NCI-H1048 (cell line): Measurements from ENCODE around the gene ARHGAP1.
"Not testable (repeated sequence)": the region's sequence is repeated elsewhere in the genome, so short reads cannot be mapped to it uniquely, and the experiment has no call there.

ENCODE experiments used
- DNase-seq: peaks from one replicate; lab custom pipeline; 2025; lab: John Stamatoyannopoulos, UW

The ARHGAP1 gene

DNA sequence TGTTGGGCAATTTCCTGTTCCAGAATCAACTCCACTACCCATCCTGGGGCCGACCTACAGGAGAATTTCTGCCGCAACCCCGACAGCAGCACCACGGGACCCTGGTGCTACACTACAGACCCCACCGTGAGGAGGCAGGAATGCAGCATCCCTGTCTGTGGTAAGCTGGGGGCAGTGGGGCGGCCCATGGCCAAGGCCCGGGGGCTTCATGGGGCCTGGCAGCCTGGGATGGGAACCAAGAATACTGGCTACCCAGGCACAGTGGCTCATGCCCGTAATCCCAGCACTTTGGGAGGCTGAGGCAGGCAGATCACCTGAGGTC lies 22.9 kb upstream of the ARHGAP1 start:
- no peak for DNase-seq

DNA sequence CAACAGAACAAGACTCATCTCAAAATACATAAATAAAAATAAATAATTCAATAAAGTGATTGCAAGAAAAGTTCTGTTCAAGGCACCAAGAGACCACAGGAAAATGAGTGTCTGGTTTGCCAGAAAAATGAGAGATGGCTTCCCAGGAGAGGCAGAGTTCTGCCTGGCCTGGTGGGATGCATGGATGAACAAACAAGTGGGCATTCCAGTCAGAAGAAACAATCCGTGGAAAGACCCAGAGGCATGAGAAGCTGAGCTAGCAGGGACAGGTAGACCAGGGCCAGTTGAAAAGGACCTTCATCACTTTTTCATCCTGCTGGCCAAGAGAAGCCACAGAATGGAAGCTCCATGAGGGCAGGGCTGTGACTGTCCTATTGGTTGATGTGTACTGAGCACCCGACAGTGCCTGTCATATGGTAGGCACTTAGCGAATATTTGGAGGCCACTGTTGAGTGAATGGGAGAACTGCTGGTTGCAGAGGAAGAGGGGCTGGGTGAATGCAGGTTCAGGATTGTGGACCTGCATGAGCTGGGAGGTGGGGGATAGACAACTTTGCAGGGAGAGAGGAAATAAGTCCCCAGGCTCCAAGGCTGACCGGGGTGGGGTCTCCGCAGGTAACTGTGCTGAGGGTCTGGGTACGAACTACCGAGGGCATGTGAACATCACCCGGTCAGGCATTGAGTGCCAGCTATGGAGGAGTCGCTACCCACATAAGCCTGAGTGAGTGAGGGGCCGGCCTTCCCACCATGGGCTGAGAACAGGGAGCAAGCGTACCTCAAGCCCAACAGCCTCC lies 22.3 kb upstream of the ARHGAP1 start:
- DNase-seq, result no peak

DNA sequence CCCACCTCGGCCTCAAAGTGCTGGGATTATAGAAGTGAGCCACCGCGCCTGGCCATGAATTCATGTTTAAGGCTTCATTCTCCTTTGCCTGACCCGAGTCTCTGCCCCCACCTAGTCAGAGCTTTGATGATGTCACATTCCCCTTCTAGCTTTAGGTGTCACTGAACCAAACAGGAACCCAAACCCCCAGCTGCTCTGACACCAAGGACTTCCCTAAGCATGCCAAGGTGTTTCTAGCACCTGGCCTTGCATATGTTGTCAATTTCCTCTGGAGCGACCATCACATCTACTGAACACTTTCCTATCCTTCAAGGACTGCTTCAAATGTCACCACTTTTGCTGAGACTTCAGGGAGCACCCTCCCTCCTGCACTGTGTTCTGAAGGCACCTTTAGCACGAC lies 20.9 kb upstream of the ARHGAP1 start:
- DNase-seq, result no peak

DNA sequence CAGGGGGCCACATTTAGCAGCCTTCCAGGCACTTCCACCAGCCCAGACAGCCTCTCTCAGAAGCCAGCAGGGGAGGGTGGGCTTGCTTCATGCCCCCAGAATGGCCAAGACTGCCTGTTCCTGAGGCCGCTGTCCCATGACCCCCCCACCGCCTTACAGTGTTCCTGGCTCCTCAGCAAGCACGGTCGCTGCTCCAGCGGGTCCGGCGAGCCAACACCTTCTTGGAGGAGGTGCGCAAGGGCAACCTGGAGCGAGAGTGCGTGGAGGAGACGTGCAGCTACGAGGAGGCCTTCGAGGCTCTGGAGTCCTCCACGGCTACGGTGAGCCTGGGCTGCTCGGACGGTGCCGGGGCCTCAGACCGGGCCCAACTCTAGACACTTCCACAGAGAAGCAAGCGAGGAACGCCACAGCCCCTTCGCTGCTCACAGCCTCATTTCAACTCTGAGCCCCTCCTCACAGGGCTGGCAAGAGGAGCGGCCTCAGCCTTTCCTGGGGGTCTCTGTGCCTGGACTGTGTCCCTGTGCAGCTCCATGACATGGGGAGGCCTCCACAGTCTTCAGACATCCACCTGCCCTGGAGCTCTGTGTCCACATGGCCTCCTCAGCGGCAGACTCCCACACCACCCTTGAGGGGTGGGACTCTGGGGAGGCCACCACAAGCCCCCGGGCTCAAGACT lies 19.3 kb upstream of the ARHGAP1 start:
- no peak for DNase-seq

DNA sequence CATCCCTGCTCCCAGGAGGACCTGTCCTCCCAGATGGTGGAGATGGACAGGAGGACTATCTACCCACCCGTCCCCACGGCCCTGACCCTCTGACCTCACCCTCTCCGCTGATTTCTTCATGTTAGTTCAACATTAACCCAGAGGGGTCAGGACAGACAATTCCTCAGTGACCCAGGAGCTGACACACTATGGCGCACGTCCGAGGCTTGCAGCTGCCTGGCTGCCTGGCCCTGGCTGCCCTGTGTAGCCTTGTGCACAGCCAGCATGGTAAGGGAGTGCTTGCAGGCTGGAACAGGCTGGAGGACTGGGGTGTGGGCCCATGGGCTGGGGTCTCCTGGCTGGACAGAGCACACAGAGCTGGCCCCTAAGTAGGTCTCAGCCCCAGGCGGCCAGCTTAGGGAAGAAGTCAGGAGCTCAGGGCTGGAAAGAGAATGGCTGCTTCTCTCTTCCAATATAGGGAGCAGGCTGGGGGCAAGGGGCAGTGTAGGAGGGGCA lies 18.7 kb upstream of the ARHGAP1 start, which contains the start of gene F2:
Gene F2, plus strand, starts transcription at position 166 of the 495 bp plus-strand sequence. Its CDS starts 23 bp downstream, at position 189.
- no peak for DNase-seq

DNA sequence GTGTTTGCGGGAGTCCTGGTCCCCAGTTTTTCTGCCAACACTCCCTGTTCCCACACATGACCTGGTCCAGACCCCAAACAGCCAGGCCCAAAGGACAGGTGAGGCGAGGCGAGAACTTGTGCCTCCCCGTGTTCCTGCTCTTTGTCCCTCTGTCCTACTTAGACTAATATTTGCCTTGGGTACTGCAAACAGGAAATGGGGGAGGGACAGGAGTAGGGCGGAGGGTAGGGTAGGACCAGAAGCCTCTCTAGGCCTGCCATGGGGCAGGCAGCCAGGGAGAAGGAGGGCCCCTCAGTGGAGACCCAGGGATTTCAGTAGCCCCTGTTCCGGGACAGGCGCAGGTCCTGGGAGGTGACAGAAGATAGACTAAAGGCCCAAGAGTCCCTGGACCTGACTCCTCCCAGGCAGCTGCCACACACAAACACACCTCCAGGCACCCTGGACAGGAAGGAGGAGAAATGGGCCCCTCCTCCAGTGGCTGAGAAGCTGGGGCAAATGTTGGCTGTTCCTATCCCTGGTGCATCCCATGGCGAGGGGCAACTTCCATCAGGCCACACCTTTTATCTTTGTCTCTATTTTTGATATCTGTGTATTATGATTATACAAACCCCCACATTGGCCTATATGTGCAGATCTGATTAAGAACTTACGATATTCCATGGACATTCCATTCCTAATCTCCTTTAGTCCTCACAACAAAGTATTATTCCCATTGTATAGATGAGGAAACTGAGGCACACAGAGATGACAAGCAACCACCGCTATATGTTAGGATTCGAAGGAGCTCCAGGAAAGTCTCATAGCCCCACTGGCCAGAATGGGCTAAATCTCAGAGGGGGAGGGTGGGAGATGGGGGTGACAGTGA lies 18.0 kb upstream of the ARHGAP1 start:
- no peak for DNase-seq

DNA sequence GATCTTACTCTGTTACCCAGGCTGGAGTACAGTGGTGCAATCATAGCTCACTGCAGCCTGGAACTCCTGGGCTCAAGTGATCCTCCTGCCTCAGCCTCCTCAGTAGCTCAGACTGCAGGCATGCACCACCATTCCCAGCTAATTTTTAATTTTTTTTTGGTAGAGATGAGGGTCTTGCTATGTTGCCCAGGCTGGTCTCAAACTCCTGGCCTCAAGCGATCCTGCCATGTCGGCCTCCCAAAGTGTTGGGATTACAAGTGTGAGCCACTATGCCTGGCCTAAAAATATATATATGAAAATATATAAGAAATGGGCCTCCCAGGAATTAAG lies 17.4 kb upstream of the ARHGAP1 start:
- not testable (repeated sequence) for DNase-seq

DNA sequence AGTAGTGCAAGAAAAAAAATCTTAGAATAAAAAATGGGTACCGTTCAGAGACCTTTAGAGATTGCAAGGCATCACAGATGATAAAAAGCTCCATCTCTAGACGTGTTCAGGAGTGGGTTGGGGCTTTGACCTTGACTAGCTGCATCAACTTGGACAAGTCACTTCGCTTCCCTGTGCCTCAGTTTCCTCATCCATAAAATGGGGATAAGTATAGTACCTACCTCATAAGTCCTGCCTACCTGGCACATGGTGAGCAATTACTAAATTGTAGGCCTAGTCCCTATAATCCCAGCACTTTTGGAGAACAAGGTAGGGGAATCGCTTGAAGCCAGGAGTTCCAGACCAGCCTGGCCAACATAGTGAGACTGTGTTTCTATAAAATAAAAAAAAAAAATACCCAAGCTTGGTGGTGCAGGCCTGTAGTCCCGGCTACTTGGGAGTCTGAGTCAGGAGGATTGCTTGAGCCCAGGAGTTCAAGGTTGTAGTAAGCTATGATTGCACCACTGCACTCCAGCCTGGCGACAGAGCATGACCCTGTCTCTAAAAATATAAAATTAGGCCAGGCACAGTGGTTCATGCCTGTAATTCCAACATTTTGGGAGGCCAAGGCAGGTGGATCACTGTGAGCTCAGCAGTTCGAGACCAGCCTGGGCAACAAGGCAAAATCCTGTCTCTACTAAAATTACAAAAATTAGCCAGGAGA lies 12.6 kb upstream of the ARHGAP1 start:
- no peak for DNase-seq

DNA sequence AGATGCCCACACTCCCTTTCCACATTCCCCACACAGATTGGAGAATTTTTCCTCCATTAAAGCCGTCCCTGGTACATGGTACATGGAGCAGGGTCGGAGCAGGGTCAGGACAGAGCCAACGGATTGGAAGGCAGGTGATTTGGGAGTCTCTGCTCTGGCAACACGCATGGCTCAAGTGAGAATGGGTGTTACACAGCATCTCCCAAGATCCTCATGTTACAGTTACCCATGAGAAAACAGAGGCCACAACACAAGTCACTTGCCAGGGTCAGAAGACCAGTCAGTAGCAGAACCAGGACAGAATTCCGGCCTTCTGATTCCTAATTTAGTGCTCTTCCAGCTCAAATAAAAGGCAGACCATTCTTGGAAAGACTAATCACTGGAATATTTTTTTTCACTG lies 10.9 kb upstream of the ARHGAP1 start:
- DNase-seq, result no peak

DNA sequence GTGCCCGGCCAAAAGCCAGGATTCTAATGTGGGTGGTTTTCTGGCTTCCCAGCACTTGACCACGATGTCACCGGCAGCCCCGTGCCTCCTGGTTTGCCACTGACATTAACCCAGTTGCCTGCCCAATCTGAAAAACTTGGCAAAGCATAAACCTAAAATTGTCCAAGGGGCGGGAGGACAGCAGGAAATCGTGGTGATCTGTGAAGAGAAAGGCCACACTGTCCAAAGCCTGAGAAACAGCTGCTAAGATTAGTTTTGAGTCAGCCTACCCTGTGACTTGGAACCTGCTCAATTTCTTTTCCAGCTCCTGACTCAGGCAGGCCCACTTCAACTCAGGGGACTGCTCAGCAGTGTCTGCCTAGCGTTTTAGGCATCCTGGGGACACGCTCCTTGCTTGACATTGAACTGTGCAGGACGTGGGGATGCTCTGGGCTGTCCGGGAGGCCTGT lies 10.4 kb upstream of the ARHGAP1 start:
- DNase-seq, result no peak

DNA sequence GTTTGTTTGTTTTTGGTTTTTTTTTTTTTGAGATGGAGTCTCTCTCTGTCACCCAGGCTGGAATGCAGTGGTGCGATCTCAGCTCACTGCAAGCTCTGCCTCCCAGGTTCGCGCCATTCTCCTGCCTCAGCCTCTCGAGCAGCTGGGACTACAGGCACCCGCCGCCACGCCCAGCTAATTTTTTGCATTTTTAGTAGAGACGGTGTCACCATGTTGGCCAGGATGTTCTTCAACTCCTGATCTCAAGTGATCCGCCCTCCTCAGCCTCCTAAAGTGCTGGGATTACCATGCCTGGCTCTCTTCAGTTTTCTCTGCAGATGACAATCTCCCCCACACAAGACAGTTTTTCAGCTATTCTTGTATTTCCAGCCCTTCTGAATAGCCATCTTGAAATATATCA lies 8.9 kb upstream of the ARHGAP1 start:
- DNase-seq, result not testable (repeated sequence)

DNA sequence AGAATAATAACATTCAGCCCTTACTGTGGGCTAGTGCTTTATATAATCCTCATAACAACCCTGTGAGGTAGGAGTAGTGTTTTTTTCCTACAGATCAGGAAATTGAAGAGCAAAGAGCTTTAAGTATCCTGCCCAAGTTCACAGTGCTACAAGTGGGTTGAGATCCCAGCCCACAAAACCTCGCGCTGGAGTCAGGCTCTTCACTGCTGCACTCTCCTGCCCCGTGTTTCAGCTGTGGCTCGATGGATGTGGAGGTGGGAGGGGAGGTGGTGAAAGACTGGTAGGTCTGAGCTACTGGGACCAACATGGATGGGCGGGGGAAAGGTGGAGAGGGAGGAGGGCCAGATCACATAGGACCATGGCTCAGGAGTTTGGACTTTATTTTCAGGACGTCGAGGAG lies 6.5 kb upstream of the ARHGAP1 start:
- no peak for DNase-seq

DNA sequence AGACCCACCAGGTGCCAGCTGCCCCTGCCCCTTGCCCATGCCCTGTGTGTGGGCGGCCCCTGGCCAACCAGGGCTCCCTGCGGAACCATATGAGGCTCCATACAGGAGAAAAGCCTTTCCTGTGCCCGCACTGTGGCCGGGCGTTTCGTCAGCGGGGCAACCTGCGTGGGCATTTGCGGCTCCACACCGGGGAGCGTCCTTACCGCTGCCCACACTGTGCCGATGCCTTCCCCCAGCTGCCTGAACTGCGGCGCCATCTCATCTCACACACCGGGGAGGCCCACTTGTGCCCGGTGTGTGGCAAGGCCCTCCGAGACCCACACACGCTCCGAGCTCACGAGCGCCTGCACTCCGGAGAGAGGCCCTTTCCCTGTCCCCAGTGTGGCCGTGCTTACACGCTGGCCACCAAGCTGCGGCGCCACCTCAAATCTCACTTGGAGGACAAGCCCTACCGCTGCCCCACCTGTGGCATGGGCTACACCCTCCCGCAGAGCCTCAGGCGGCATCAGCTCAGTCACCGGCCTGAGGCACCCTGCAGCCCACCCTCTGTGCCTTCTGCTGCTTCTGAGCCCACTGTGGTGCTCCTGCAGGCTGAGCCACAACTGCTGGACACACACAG lies 4.8 kb upstream of the ARHGAP1 start:
- no peak for DNase-seq

DNA sequence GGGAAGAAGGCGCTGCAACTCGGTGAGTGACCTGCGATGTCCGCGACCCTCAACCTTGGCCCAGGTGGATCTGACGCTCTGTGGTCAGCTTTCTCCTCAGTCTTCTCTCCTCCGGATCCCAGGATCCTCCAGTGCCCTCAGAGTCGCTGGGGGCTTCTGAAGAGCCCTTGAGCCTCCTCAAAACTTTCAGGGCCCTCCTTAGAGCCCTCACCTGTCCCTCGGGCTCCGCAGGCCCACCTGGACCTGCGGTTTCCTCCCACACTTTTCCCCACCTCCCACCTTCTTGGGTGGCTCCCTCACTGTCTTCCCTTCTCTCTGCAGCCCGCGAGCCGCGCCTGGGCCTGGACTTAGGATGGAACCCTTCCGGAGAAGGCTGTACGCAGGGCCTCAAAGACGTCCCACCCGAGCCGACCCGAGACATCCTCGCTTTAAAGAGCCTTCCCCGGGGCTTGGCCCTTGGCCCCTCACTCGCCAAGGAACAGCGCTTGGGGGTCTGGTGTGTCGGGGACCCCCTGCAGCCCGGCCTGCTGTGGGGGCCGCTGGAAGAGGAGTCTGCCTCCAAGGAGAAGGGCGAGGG lies 747 bp upstream of the ARHGAP1 start:
- no peak for DNase-seq

DNA sequence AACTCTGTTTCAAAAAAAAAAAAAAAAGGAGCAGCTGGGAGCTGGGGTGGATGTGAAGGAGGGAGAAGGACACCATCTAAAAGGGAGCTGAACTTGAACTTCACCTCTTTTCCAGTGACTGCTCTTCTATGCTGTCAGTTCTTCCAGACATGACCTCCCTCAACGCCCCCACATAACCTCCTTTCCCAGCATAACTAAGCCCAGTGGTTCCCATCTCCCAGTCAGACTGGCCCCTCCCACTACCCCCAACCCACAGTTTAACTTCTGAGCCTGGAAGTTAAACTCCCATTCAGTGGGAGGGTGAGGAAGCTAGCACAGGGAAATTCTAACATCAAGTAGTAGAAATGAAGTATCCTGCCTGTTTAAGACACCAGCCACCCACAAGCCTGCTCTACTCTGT lies 1.8 kb downstream of the ARHGAP1 start:
- no peak for DNase-seq

DNA sequence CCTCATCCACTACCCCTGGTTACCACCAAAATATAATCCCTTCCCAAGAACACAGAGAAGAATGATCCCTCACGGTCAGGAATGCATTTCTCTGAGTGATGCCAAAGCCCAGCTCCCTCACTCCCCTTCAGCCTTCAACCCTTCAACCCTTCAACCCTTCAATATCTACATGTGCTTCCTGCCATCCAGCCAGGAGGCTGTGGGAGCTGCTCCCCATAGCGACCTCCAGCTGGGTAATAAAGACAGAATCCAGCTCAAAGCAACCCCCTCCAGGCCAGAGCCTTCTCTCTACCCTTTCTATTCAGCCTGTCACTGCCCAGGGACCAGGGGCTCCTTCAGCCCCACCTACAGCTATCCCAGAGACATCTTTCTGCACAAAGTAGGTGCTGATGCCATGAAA lies 2.7 kb downstream of the ARHGAP1 start:
- no peak for DNase-seq

DNA sequence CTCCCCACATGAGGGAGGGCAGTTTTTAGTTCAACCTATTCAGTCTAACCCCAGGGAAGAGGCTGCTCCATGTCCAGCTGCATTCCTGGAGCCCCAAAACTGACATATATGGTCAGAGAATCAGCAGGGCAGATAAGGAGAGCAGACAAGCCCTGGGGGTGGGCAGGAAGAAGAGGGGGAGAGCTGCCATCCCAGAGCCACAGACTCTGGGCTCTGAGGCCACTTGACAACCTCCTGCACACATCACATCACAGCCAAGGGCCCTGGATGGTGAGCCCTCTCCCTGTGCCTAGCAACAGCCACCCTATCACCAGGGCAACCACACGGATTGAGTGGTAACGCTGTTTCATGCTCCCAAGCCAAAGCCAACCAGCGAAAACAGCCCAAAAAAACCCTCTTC lies 3.1 kb downstream of the ARHGAP1 start:
- DNase-seq, result no peak

DNA sequence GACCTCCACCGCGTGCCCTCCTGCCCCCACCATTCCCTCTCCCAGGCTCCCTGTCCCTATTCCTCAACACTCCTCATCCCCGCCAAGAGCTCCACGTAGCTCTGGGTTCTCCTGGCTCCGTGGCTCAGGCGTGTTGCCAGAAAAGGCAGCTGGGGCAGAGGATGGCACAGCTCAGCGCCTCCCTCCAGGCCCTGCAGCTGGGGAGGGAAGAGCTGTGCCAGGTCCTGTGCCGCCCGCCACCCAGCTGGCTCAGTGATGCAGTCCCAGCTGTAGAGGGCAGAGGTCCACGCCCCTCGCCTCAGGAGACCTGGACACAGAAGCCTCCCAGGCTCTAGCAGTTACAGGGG lies 4.2 kb downstream of the ARHGAP1 start:
- DNase-seq, result no peak

DNA sequence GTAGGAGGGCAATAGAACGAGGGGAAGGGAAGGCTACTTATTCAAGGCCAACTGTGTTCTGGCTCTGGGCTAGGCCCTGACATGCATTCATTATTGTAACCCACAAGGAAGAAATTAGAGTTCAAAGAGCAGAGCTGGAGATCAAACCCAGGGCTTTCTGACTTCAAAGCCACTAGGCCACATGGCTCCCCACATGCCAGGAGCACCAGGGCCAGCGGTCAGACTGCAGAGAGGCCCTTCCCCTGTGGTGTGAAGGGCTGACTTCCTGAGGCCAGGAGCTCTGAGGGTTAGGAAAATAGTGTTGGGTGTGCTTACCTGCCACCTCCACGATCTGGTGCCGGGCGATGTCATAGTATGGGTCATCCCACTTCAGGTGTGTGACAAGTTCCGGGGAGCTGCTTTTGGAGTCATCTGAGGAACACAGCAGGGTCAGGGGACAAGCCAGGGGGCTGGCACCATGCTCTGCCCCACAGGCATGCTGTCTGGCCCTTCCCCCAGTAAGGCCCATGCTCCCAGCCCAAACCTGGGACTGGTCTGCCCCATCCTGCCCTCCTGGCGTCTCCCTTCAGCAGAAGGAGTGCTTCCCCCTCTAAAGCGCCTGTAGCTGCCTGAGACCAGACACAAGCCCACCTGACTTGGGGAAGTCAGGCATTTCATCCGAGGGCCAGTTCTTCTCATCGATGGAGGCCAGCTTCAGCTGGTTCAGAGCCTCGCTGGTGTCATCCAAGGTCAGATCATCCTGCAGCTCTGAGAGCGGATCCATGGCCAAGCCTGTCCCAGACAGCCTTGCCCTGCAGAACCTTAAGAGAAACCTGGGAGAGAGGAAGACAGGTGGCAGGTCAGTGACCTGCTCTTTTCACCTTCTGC lies 4.8 kb downstream of the ARHGAP1 start:
- DNase-seq, result no peak

DNA sequence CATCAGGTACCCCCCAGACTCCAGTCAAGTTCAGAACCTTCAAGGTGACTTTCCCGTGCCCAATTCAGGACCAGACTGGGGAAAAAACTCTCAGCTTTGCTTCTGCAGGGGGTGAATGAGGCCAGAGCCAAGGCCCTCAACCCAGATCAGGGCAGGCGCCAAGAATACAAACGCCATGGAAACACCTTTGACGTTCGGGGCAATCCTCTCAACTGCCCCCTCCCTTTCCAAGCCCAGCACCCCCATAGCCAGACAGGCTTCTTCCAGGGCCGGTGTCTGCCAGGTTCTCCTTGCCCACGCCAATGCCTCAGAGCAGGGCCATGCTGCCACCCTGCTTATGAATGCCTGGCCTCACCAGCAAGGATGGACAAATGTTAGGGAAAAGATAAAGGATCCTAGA lies 5.8 kb downstream of the ARHGAP1 start:
- no peak for DNase-seq
